ENCODE measurements around the gene SYDE1.

The SYDE1 gene

GRCh38 chr19:15125232-15126067, 18.2 kb downstream of the SYDE1 start:
- peak; percentile 96 for DNase-seq

GRCh38 chr19:15126131-15126910, 19.1 kb downstream of the SYDE1 start:
- no peak for DNase-seq

GRCh38 chr19:15128162-15128770, 21.1 kb downstream of the SYDE1 start:
- no peak for DNase-seq

GRCh38 chr19:15129856-15130585, 22.8 kb downstream of the SYDE1 start:
- no peak for DNase-seq

GRCh38 chr19:15136234-15136954, 29.2 kb downstream of the SYDE1 start:
- no peak for DNase-seq

GRCh38 chr19:15137777-15138176, 30.6 kb downstream of the SYDE1 start:
- no peak for DNase-seq

- DNase-seq, result no peak
Measured at GRCh38 chr19:15138427-15138826, 31.2 kb downstream of the SYDE1 start.

GRCh38 chr19:15141143-15141542, 33.9 kb downstream of the SYDE1 start:
- no peak for DNase-seq

GRCh38 chr19:15142313-15142712, 35.1 kb downstream of the SYDE1 start:
- DNase-seq, result no peak

GRCh38 chr19:15144046-15144646, 36.9 kb downstream of the SYDE1 start:
- DNase-seq, result no peak

GRCh38 chr19:15147090-15147489, 39.9 kb downstream of the SYDE1 start:
- no peak for DNase-seq

- no peak for DNase-seq
Measured at GRCh38 chr19:15149737-15150136, 42.5 kb downstream of the SYDE1 start.

GRCh38 chr19:15154002-15154612, 46.9 kb downstream of the SYDE1 start:
- no peak for DNase-seq

- DNase-seq, result no peak
Measured at GRCh38 chr19:15155296-15155695, 48.1 kb downstream of the SYDE1 start.

GRCh38 chr19:15156391-15156790, 49.2 kb downstream of the SYDE1 start:
- DNase-seq, result no peak

- DNase-seq, result no peak
Measured at GRCh38 chr19:15159251-15159650, 52.0 kb downstream of the SYDE1 start.

GRCh38 chr19:15161028-15161984, 54.1 kb downstream of the SYDE1 start:
- no peak for DNase-seq
